H54 (cell line): ENCODE data around the gene CST7.

Source experiments
- DNase-seq: peaks from one replicate; pipeline ENCODE4 v3.0.0; 2011; ENCODE audit warnings: low spot score, mixed read lengths; ENCODE audit not compliant: insufficient read length
- FAIRE-seq: peaks from 3 replicates; lab custom pipeline; 2011; peaks lifted over from hg19 to GRCh38; lab: Jason Lieb, UNC
- POLR2A ChIP-seq: IDR thresholded peaks from 2 replicates; pipeline ENCODE4 v1.6.1; 2011; ENCODE audit warnings: low read depth, mild to moderate bottlenecking, low read length

The CST7 gene

DNA sequence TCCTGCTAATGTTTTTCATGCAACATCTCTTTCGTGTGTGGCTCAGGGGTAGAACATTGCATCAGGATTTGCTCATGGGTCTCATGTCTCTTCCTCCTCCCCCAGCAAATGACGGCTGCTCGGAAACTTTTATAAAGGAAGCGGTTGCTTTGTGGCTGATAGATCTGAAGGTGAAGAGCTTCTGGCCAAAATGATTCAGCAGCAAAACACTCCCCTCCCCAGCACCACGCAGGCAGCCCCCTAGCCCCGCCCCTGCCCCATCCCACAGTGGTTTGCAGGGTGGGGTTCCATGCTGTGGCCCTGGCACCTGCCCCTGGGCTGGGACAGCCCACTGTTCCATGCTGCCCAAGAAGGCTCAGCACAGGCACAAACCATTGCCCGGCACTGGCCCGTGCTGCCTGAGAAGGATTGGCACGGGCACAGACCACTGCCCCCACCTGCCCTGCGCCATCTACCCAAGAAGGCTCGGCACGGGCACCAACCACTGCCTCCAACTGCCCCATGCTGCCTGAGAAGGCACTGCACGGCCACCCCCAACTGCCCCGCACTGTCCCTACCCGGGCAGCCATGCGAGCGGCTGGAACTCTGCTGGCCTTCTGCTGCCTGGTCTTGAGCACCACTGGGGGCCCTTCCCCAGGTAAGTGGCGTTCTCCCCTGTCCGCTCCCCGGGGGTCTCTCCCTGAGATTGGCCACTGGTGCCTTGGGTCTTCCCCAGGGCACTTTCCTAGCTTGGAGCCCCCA lies at the start of gene CST7:
Gene CST7, plus strand, starts transcription at position 331 of the 741 bp plus-strand sequence. Its CDS starts 237 bp downstream, at position 568.
- TF ChIP-seq POLR2A, result no peak
- FAIRE-seq (no peak), DNase-seq (no peak)

- FAIRE-seq, result no peak
- no peak for TF ChIP-seq POLR2A
Observed at GRCh38 chr20:24906806-24907205, 42.3 kb upstream of the CST7 start.

GRCh38 chr20:24908642-24909041 lies 40.4 kb upstream of the CST7 start:
- DNase-seq (no peak), FAIRE-seq (no peak)
- TF ChIP-seq POLR2A, result no peak

More at GRCh38 chr20:24906806-24907205, 42.3 kb upstream of the CST7 start:
- no peak for DNase-seq

DNA sequence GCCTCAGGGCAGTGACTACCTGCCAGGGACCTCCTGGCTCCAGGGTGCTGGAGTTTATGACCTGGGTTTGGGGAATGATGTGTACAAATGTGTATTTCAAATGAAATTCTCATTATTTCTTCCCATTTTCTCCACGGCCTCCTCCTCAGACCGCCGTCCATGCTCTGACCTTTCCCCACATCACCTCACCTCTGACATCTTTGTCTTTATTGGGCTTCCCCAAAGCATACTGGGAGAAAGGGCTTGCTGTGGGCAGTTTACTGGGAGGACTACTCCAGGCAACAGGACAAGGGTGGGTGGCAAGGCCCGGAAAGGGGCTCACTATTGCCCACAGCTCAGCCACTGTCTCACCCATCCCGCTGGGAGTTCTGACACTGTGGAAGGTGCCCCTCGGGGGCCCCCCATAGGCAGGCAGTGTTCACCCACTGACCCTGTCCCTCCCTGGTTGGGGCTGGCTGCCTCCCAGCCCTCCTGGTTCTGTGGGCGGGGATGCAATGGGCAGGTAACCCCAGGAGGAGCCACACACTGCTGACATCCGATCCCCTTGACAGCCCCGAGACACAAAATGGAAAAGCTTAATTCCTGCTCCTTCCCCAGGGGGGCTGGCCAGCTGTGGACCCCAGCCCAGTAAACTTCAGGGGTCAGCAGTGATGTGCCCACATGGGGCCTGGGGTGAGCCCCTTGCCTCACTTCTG lies 39.8 kb upstream of the CST7 start:
- DNase-seq (no peak), FAIRE-seq (no peak)
- no peak for TF ChIP-seq POLR2A

GRCh38 chr20:24909861-24910260 lies 39.2 kb upstream of the CST7 start:
- FAIRE-seq (no peak), DNase-seq (no peak)
- no peak for TF ChIP-seq POLR2A

GRCh38 chr20:24910461-24910860 lies 38.6 kb upstream of the CST7 start:
- FAIRE-seq (no peak), DNase-seq (no peak)
- TF ChIP-seq POLR2A, result no peak

GRCh38 chr20:24911461-24911860 lies 37.6 kb upstream of the CST7 start:
- no peak for DNase-seq
- no peak for FAIRE-seq
- TF ChIP-seq POLR2A, result no peak

DNA sequence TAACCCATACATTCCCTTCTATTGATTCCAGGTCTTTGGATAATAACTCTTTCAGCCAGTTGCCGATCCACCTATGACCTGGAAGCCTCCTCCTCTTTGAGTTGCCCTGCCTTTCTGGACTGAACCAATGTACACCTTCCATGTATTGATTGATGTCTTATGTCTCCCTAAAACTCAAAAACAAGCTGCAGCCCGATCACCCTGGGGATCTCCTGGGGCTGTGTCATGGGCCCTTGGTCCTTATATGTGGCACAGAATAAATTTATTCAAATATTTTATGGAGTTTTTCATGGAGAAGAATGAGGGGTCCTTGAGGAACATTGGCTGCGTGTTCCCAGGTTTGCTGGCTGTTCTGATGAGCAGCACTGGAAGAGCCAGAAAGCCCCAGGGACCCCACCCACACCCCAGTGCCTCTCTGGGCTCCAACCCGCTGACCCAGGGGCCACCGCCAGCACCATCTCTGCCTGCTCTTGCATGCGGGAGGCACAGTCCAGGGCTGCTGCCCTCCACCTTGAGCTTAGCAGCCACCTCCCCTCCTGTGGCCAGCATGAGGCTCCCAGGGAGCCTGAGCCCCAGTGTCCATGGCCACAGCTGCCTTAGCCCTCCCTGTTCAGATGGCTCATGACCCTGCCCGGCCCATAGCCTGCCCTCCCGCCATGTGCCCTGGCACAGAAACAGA lies 36.5 kb upstream of the CST7 start:
- FAIRE-seq (no peak), DNase-seq (no peak)
- no peak for TF ChIP-seq POLR2A

DNA sequence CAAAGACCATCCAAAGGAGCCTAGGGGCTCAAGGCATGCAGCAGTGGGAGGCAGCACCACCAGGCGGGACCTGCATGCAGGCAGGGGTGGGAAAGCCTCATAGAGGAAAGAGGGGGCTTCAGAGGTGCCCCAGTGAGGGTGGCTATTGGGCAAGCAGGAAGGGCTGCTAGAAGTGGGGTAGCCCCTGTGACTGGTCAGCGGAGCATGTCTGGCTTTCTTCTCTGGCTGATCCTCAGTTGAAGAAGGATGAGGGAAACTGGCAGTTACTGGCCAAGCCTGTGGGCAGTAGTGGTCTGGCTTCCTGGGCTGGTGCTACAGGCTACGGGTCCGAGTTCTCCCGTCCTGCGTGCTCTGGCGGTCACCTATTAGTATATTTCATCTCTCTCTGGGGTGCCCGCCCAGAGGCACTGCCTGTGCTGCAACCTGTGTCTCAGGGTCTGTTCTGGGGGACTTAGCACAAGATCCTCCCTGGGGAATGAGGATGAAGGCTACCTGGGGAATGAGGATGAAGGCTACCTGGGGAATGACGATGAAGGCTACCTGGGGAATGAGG lies 35.9 kb upstream of the CST7 start:
- FAIRE-seq (no peak), DNase-seq (no peak)
- TF ChIP-seq POLR2A, result no peak

DNA sequence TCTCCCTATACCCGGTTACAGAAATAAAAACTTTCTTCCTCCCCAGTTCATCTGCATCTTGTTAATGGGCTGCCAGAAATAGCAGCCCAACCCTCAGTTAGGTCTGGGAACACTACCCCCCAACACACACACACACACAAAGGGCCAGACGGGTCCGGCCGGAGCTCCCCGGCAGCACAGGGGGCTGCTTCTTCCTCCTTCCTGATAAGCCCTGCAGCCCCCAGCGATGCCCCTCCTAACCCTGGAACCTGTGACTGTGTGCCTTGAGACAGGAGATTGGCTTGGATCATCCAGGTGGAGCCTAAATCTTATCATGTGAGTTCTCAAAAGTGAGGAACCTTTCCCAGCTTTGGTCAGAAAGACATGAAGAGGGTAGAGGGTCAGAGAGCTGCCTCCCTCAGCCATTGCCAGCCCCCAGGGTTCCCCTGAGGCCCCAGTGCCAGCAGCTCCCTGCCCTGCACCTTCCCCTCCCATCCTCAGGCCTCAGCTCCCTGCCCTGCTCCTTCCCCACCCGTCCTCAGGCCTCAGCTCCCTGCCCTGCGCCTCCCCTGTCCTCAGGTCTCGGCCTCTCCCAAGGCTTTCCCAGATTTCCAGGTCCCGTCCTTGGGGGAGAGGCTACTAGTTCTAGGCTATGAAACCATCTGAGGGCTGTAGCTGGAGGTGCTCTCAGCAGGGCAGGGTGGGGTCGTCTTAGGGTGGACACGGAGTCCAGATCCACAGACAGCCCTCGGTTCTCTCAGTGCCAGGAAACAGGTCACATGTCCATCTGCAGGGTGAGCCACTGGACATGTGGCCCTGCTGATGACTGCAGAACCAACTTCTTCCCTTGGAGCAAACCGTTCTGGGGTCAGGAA lies 34.5 kb upstream of the CST7 start:
- FAIRE-seq (no peak), DNase-seq (no peak)
- no peak for TF ChIP-seq POLR2A

GRCh38 chr20:24915440-24915839 lies 33.6 kb upstream of the CST7 start:
- no peak for TF ChIP-seq POLR2A
- FAIRE-seq, result no peak

GRCh38 chr20:24915892-24916291 lies 33.2 kb upstream of the CST7 start:
- FAIRE-seq (no peak), DNase-seq (no peak)
- TF ChIP-seq POLR2A, result no peak

More at GRCh38 chr20:24915440-24915839, 33.6 kb upstream of the CST7 start:
- no peak for DNase-seq

DNA sequence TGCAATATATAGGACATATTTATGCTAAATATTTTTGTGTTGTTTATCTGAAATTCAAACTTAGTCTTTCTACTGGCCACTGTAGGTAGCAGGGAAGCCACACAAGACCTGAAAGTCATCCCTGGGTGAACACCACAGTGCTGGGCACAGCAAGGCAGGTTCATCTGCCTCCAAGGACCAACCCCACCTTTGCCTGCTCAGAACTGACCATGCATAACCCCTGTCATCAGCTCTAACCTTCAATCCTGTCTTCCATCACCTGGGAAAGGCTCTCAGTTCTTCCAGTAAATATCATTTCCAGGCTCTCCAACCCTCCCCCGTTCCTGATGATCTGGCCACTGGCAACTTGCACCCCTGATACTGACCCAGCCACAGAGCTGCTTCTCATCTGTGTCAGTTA lies 32.7 kb upstream of the CST7 start:
- TF ChIP-seq POLR2A, result no peak
- no peak for FAIRE-seq

More for the DNA sequence above, 32.7 kb upstream of the CST7 start:
- DNase-seq, result no peak
